ENCODE data around the gene OR1L8. TPM values are rescaled to one million over a fixed set of nuclear protein-coding genes. Genes with fewer than 3 reads are reported as not detected.

OR1L8 gene
- total and polyA plus RNA-seq, 2 donors (not counting 3 experiments of a cell fraction or from before 2014, with no cell fraction given): 0.15 to 1.8 TPM

- dilution Hi-C loops (cut with MboI; ENCODE audit: extremely low pct_ligation_motif_present, low sequenced_read_pairs) (no loop called here), intact Hi-C loops (cut with micrococcal nuclease) (no loop called here)
- Histone ChIP-seq H4K20me1 (replicated peaks; ENCODE audit: control insufficient read depth, extremely low read depth, insufficient read depth, low read length) (no peaks in the 10 kb centered on the region), H3K79me2 (ENCODE audit: control insufficient read depth, insufficient read depth, low read length) (no peaks in the 10 kb centered on the region), H2AFZ (ENCODE audit: low read depth, low read length) (no peak overlapping the region), H3K9ac (replicated peaks; ENCODE audit: extremely low read depth, insufficient read depth, low read length) (no peak overlapping the region), H3K27ac (ENCODE audit: insufficient read depth, low read depth, low read length) (no peak overlapping the region), H3K9me3 (replicated peaks; ENCODE audit: control insufficient read depth, insufficient read depth, low read length) (no peaks in the 10 kb centered on the region), H3K4me2 (ENCODE audit: insufficient read depth, low read length) (no peak overlapping the region), H3K36me3 (ENCODE audit: control insufficient read depth in 2 of 2, extremely low read depth in 1 of 2, insufficient read depth in 2 of 2, low read length in 2 of 2) (no peaks in the 10 kb centered on the region), H3K4me1 (ENCODE audit: control insufficient read depth, extremely low read depth, insufficient read depth, low read length) (no peaks in the 10 kb centered on the region), H3K4me3 (replicated peaks in 1 of 3; ENCODE audit: insufficient read depth in 1 of 3, low read depth in 1 of 3, low read length in 3 of 3) (no peak overlapping the region), H3K9me1 (replicated peaks; ENCODE audit: control insufficient read depth, extremely low read depth, insufficient read depth, low read length) (no peaks in the 10 kb centered on the region), H3K27me3 (ENCODE audit: control insufficient read depth in 2 of 2, insufficient read depth in 2 of 2, low read length in 2 of 2) (peaks cover 0 to 3% of the 10 kb centered on the region in 2 experiments)
- FAIRE-seq: no peak
- CTCF ChIA-PET: no interaction called here
- no TSS peak for BruUV-seq (replicated peaks)
- POLR2A ChIA-PET: no interaction called here
- DNase-seq (ENCODE audit: low read depth, low spot score): no peak
- TF ChIP-seq JUN (IDR thresholded peaks at IDR 0.05; ENCODE audit: borderline replicate concordance, insufficient read depth, insufficient read length, low read depth) (no peak), POLR2A (IDR thresholded peaks at IDR 0.05; ENCODE audit: low read depth, low read length) (no peak), POLR2AphosphoS5 (IDR thresholded peaks at IDR 0.05; ENCODE audit: insufficient read depth, low read depth, low read length) (no peak), CTCF (IDR thresholded peaks at IDR 0.05; ENCODE audit: extremely low read depth in 1 of 2, insufficient read depth in 1 of 2, low read depth in 1 of 2, low read length in 2 of 2) (no peak), FOS (IDR thresholded peaks at IDR 0.05; ENCODE audit: borderline replicate concordance, insufficient read depth, low read length) (no peak), MYC (IDR thresholded peaks at IDR 0.05; ENCODE audit: low read depth, low read length) (no peak), EZH2 (IDR thresholded peaks at IDR 0.05; ENCODE audit: borderline replicate concordance, low read depth, low read length, severe bottlenecking) (no peak), GATA2 (IDR thresholded peaks at IDR 0.05; ENCODE audit: insufficient read depth, insufficient read length, low read depth, low read length) (no peak), MAX (IDR thresholded peaks at IDR 0.05; ENCODE audit: insufficient read depth, insufficient read length) (no peak)
Observed at GRCh38 chr9:122561446-122561845, 21.7 kb downstream of the OR1L8 start.

All from endothelial cell of umbilical vein (primary cell).